Germinal center (tissue), 1 donor: ENCODE data around the gene ZNF222.

Source experiments
- DNase-seq: peaks from one replicate; pipeline ENCODE4 v3.0.0; 2012; ENCODE audit warnings: mixed read lengths, low spot score

Gene ZNF222

DNA sequence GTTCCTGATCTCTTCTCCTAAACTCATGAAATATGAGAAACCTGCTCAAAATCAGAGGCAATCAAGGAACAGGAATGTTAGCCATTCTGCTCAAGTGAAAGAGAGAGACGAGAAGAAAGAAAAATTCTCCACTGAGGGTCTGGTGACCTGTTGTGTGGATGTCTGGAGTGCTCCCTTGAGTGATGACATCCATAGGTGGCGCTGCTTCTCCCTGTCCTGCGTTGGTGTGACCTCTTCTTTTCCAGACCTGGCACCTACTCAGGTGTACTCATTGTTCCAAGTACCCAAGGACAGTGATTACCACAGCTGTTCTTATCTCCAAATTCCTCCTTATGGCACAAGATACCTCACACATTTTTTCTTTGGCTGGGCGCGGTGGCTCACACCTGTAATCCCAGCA lies 30.7 kb downstream of the ZNF222 start:
- no peak for DNase-seq

DNA sequence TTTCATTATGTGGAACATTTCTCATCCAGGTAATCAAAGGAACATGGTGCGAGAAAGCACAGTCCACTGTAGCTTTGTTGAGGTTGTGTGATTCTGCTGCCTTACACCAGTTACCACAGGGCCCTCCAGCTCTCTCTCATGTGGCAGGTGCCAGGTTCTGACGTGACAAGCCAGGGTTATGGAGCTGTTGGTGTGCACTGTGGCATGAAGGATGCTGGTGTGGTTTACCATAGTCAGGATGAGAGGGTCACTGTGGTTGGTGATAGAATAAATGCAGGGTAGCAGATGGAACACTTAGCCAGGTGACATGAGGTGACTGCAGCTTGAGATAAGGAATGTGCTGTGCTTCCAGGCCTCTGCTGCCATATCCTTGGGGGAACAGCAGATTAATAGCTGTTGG lies 34.0 kb downstream of the ZNF222 start:
- DNase-seq, result no peak

DNA sequence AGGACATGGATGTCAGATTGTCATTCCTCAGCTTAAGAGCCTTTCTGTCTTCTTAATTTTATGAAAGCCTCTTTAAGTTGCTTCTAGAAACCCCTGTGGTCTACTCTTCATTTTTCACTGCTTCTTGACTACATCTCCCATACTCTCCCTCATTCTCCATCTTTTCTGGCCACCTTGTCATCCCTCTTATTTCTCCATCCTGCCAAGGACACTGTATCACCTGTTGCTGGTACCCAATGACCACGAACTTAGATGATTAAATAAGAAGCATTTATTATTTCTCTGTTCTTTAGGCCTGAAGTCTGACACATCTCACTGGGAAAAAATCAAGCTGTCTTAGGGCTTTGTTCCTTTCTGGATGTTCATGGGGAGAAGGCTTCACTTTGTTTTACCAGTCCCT lies 35.9 kb downstream of the ZNF222 start:
- no peak for DNase-seq

DNA sequence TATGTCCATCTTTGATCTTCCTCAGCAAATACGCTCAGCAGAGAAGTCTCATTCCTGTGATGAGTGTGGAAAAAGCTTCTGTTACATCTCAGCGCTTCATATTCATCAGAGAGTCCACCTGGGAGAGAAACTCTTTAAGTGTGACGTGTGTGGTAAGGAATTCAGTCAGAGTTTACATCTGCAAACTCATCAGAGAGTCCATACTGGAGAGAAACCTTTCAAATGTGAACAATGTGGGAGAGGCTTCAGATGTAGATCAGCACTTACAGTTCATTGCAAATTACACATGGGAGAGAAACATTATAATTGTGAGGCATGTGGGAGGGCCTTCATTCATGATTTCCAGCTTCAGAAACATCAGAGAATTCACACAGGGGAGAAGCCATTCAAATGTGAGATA lies 41.1 kb downstream of the ZNF222 start:
- no peak for DNase-seq

DNA sequence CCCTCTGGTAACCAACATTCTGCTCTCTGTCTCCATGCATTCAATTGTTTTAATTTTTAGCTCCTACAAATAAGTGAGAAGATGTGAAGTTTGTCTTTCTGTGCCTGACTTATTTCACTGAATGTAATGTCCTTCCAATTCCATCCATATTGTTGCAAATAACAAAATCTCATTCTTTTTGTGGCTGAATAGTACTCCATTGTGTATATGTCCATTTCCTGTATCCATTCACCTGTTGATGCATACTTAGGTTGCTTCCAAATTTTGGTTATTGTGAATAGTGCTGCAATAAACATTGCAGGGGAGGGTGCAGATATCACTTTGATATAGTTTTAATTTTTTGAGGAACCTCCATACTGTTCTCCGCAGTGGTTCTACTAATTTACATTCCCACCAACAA lies 44.2 kb downstream of the ZNF222 start:
- no peak for DNase-seq

DNA sequence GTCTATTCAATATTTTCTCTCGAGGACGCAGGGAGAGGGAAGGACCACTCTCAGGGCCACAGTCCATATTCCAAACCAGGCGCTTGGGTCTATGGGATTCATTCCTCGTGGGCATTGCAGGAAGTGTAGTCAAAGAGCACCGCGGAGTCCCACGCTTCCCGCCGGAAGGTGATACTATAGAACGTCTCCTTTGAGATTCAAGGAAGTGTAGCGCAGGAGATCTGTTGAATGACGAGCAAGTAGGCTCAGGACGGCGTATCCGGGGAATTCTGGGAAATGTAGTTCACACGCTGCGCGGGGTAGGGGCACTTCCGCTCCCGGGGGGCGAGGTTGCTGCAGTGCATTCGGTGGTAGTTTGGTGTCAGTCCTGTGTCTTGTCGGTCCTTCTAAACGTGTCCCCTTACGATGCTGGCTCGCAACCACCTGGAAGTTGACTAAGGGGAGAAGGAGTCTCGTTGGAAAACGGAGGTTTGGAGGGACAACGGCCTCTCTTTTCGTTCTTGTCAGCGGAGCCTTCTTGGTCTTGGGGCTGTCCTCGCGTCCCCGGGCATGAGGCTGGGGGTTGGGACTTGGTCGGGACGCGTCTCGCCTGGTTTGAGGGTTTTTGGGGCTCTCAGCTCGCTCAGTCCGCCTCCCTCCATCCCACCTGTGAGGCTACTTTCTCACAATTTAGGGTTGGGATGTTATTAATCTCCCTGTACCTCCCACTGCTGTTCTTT lies 46.8 kb downstream of the ZNF222 start, which contains the start of gene ZNF284:
Gene ZNF284, plus strand, starts transcription at position 336 of the 719 bp plus-strand sequence. CDS start 4,231 bp downstream, outside the sequence.
- DNase-seq, result peak; percentile 87

DNA sequence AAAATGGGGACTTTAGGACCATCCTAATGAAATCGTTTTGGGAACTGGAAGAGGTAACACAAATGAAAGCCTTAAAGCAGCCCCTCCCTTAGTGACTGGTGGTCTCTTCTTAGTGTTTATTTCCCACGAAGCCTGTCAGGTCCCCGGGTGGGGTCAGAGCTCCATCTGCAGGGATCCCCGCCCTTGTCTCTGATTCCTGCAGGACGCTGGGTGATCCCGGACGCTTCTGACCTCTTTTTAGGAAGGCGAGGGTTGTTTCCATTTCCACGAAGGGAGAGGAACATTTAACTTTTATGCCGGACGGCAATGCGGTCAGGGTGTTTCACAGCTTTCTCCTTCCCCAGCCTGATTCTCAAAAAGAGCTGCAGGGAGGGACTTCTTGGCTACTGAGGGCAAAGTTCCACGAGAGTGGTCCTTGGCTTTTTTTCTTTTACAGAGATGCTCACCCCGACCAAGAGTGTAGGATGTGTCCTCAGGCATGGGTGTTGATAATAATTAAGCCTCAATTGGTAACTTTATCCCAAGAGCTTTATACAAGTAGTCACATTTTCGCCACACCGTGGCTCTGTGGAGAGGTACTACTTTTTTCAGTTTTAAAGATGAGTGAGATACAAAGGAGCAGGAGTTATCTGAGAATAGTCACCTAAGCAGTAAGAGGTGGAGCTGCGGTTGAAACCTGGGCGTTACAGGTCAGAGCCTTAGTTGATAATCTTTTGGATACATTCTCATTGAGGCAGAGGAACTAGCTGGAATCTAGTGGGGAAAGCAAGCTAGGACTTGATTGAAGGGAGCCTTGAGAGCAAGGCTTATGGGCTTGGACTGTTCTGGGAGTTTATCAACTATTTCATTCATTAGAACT lies 47.6 kb downstream of the ZNF222 start:
- DNase-seq, result no peak

DNA sequence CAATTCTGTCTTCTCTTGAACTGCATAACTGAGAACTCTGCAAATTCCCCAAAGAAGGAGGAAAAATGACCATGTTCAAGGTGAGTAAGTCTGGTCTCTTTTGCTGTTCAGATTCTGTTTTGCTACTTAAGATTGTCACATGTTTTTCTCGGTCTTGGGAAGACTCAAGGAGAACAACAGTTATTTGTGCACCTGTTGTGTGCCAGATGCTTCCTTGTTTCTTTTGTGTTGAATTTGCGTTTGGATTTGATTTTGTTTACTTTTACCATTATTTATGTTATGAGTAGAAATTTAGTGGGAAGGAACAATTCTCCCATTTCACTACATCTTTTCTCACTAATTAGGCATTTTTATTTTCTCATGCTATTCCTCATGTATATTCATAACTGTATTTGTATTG lies 51.1 kb downstream of the ZNF222 start:
- DNase-seq, result no peak
